Endothelial cell of umbilical vein (primary cell): Measurements from ENCODE around the gene DDIT3. TPM values are rescaled to one million over a fixed set of nuclear protein-coding genes. Genes with fewer than 3 reads are reported as not detected.

Source experiments
- BruUV-seq: library from RNA; stranded (reverse); fragments of 400-500 nt; replicated peaks from 2 replicates; lab custom pipeline; 2021; lab: Mats Ljungman, UMichigan
- CTCF ChIA-PET: fragments of 300-600, 350-600 bp; sonication (Branson Sonifier 250); formaldehyde crosslinking; loops from one replicate; lab custom pipeline; 2021; ENCODE audit warnings: antibody characterized with exemption, inconsistent platforms; lab: Charles Lee
- POLR2A ChIA-PET: fragments of 300-600, 350-600 bp; sonication (Branson Sonifier 250); formaldehyde crosslinking; loops from one replicate; lab custom pipeline; 2021; ENCODE audit warnings: antibody characterized with exemption, inconsistent platforms; lab: Charles Lee
- DNase-seq: peaks from one replicate; pipeline ENCODE4 v3.0.0-alpha.2; 2011; ENCODE audit warnings: low read depth, low spot score
- FAIRE-seq: peaks from 2 replicates; lab custom pipeline; 2011; peaks lifted over from hg19 to GRCh38; lab: Jason Lieb, UNC
- H2AFZ ChIP-seq: 2 replicates; pipeline ENCODE4 v1.6.0; 2012; ENCODE audit warnings: low read depth, low read length, control low read depth, inconsistent platforms
- H3K27ac ChIP-seq: 2 replicates; pipeline ENCODE4 v1.5.1; 2011; ENCODE audit warnings: low read depth, mild to moderate bottlenecking, control low read depth, low read length, moderate library complexity; ENCODE audit not compliant: insufficient read depth
- H3K27me3 ChIP-seq, 2 experiments: 2 replicates each; pipeline versions ENCODE4 v1.6.0 to v1.6.1; 2011; ENCODE audit warnings: low read length in 2 of 2, mixed read lengths in 1 of 2; ENCODE audit not compliant: control insufficient read depth in 2 of 2, insufficient read depth in 2 of 2
- H3K36me3 ChIP-seq, 2 experiments: 2 replicates in 1 of 2; 3 replicates in 1 of 2; pipeline ENCODE4 v1.5.1; 2011; ENCODE audit warnings: low read length in 2 of 2, mild to moderate bottlenecking in 1 of 2, moderate library complexity in 1 of 2; ENCODE audit not compliant: control insufficient read depth in 2 of 2, insufficient read depth in 2 of 2; ENCODE audit errors: extremely low read depth in 1 of 2
- H3K4me1 ChIP-seq: 3 replicates; pipeline ENCODE4 v1.5.1; 2011; ENCODE audit warnings: mild to moderate bottlenecking, low read length; ENCODE audit not compliant: control insufficient read depth, insufficient read depth; ENCODE audit errors: extremely low read depth
- H3K4me2 ChIP-seq: 2 replicates; pipeline ENCODE4 v1.6.1; 2011; ENCODE audit warnings: low read length, control low read depth, mixed read lengths; ENCODE audit not compliant: insufficient read depth
- H3K4me3 ChIP-seq, 3 experiments: fragments of 200-600 bp in 1 of 3; sonication (generic), shearing (Covaris generic) in 1 of 3; replicated peaks in 1 of 3; 2 replicates each; pipeline ENCODE4 v1.5.1; 2011 to 2016; ENCODE audit warnings: control low read depth in 3 of 3, low read length in 3 of 3, mild to moderate bottlenecking in 2 of 3, inconsistent platforms in 1 of 3, low read depth in 1 of 3, moderate library complexity in 1 of 3; ENCODE audit not compliant: insufficient read depth in 1 of 3
- H3K79me2 ChIP-seq: 2 replicates; pipeline ENCODE4 v1.6.0; 2012; ENCODE audit warnings: low read length, inconsistent platforms; ENCODE audit not compliant: control insufficient read depth, insufficient read depth
- H3K9ac ChIP-seq: replicated peaks from 2 replicates; pipeline ENCODE3; 2011; ENCODE audit warnings: low read length, control low read depth; ENCODE audit not compliant: insufficient read depth; ENCODE audit errors: extremely low read depth
- H3K9me1 ChIP-seq: replicated peaks from 3 replicates; pipeline ENCODE4 v1.6.0; 2011; ENCODE audit warnings: mild to moderate bottlenecking, low read length; ENCODE audit not compliant: control insufficient read depth, insufficient read depth; ENCODE audit errors: extremely low read depth
- H3K9me3 ChIP-seq: replicated peaks from 2 replicates; pipeline ENCODE4 v1.5.1; 2012; ENCODE audit warnings: low read length, inconsistent platforms; ENCODE audit not compliant: control insufficient read depth, insufficient read depth
- H4K20me1 ChIP-seq: replicated peaks from 2 replicates; pipeline ENCODE3; 2011; ENCODE audit warnings: mild to moderate bottlenecking, low read length; ENCODE audit not compliant: control insufficient read depth, insufficient read depth; ENCODE audit errors: extremely low read depth
- CTCF ChIP-seq, 2 donors: IDR thresholded peaks; 1 replicate in 1 of 2; 2 replicates in 1 of 2; pipeline ENCODE4 v1.5.1; 2011; ENCODE audit warnings: low read length in 2 of 2, mild to moderate bottlenecking in 2 of 2, moderate library complexity in 2 of 2, control low read depth in 1 of 2, inconsistent platforms in 1 of 2, low read depth in 1 of 2; ENCODE audit not compliant: insufficient read depth in 1 of 2; ENCODE audit errors: extremely low read depth in 1 of 2
- EZH2 ChIP-seq: IDR thresholded peaks from 2 replicates; pipeline ENCODE4 v1.6.1; 2012; ENCODE audit warnings: borderline replicate concordance, low read depth, mild to moderate bottlenecking, moderate library complexity, low read length, inconsistent platforms; ENCODE audit not compliant: severe bottlenecking
- FOS ChIP-seq: IDR thresholded peaks from 2 replicates; pipeline ENCODE4 v1.6.1; 2011; ENCODE audit warnings: mild to moderate bottlenecking, low read length, moderate library complexity, borderline replicate concordance; ENCODE audit not compliant: insufficient read depth
- GATA2 ChIP-seq: IDR thresholded peaks from 2 replicates; pipeline ENCODE4 v1.7.0; 2011; ENCODE audit warnings: low read depth, mild to moderate bottlenecking, moderate library complexity, mixed read lengths, low read length; ENCODE audit not compliant: insufficient read length, insufficient read depth
- JUN ChIP-seq: IDR thresholded peaks from 2 replicates; pipeline ENCODE4 v1.6.1; 2011; ENCODE audit warnings: borderline replicate concordance, low read depth; ENCODE audit not compliant: insufficient read length, insufficient read depth
- MYC ChIP-seq: IDR thresholded peaks from one replicate; pipeline ENCODE4 v1.6.1; 2011; ENCODE audit warnings: mild to moderate bottlenecking, low read depth, low read length
- POLR2AphosphoS5 ChIP-seq: IDR thresholded peaks from 2 replicates; pipeline ENCODE4 v1.6.1; 2012; ENCODE audit warnings: low read depth, mild to moderate bottlenecking, control low read depth, low read length, moderate library complexity; ENCODE audit not compliant: insufficient read depth
- dilution Hi-C: fragments of 300-500 bp; cut with MboI; formaldehyde crosslinking; loops from one replicate; pipeline ENCODE4 v1.15.0; 2019; ENCODE audit warnings: low sequenced_read_pairs; ENCODE audit not compliant: extremely low pct_ligation_motif_present
- intact Hi-C: fragments of 100-400 bp; cut with micrococcal nuclease; formaldehyde crosslinking; loops from one replicate; pipeline ENCODE4 v1.10.0; 2022
- polyA plus RNA-seq, 4 experiments: library from polyadenylated mRNA; depleted of rRNA in 3 of 4; stranded (reverse) in 3 of 4; unstranded in 1 of 4; fragments of >200 nt; gene quantifications; 2 replicates each; pipeline versions ENCODE4 v1.2.1 to v1.2.3, GENCODE V29; 2011 to 2012; ENCODE audit warnings: missing spikeins in 1 of 4
- total RNA-seq: library from RNA; stranded (reverse); gene quantifications from 2 replicates; pipeline ENCODE4 v1.2.3, GENCODE V29; 2021
- TF ChIP-seq, protein P1 (sequence below): IDR thresholded peaks from 2 replicates; pipeline ENCODE4 v1.6.1; 2011; ENCODE audit not compliant: insufficient read depth, insufficient read length

The DDIT3 gene
- total and polyA plus RNA-seq, 2 donors (not counting 3 experiments of a cell fraction or from before 2014, with no cell fraction given) = 13.7 to 22.0 TPM

- H3K9me3 ChIP-seq = no peaks in the 10 kb centered on the region
- H3K4me3 ChIP-seq = no peak overlapping the region
- TF ChIP-seq EZH2 = no peak
- no peak for TF ChIP-seq FOS
- no peak for TF ChIP-seq GATA2
- no peak for TF ChIP-seq CTCF (IDR thresholded peaks at IDR 0.05; ENCODE audit: extremely low read depth in 1 of 2, insufficient read depth in 1 of 2, low read depth in 1 of 2, low read length in 2 of 2)
- TF ChIP-seq POLR2AphosphoS5 = no peak
- TF ChIP-seq MYC = no peak
- no peak for TF ChIP-seq JUN
- TF ChIP-seq, protein P1, sequence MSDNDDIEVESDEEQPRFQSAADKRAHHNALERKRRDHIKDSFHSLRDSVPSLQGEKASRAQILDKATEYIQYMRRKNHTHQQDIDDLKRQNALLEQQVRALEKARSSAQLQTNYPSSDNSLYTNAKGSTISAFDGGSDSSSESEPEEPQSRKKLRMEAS = no peak
- H3K9me1 ChIP-seq = no peaks in the 10 kb centered on the region
- H3K36me3 ChIP-seq = peaks cover 27 to 50% of the 10 kb centered on the region in 2 experiments
- DNase-seq (no peak), FAIRE-seq (no peak)
- H3K4me1 ChIP-seq = no peaks in the 10 kb centered on the region
- CTCF ChIA-PET = interaction anchor here (1.4 kb wide), 1 partner anchor 9 kb away, joined by 4 read pairs; no protein-coding TSS in a partner anchor
- H3K79me2 ChIP-seq = no peaks in the 10 kb centered on the region
- POLR2A ChIA-PET = no interaction called here
- no peak overlapping the region for H3K27ac ChIP-seq
- BruUV-seq = no TSS peak
- intact Hi-C loops = no loop called here
- H3K4me2 ChIP-seq = no peak overlapping the region
- no peak overlapping the region for H3K9ac ChIP-seq
- dilution Hi-C loops = no loop called here
- no peak overlapping the region for H2AFZ ChIP-seq
- no peaks in the 10 kb centered on the region for H4K20me1 ChIP-seq
- H3K27me3 ChIP-seq = no peaks in the 10 kb centered on the region
These were observed 13.9 kb upstream of the DDIT3 start for GRCh38 chr12:57534250-57534649.
